GF-D8 (cell line): ENCODE results near the gene PKDREJ.
A peak's percentile ranks its signal among the peaks of the same experiment; 100 is the strongest.
"Not testable (repeated sequence)": the region's sequence is repeated elsewhere in the genome, so short reads cannot be mapped to it uniquely, and the experiment has no call there.

Source experiments
- DNase-seq: peaks from one replicate; lab custom pipeline; 2025; lab: John Stamatoyannopoulos, UW

The PKDREJ gene

GRCh38 chr22:46264520-46264919, 1.4 kb upstream of the PKDREJ start:
- DNase-seq, result not testable (repeated sequence)

DNA sequence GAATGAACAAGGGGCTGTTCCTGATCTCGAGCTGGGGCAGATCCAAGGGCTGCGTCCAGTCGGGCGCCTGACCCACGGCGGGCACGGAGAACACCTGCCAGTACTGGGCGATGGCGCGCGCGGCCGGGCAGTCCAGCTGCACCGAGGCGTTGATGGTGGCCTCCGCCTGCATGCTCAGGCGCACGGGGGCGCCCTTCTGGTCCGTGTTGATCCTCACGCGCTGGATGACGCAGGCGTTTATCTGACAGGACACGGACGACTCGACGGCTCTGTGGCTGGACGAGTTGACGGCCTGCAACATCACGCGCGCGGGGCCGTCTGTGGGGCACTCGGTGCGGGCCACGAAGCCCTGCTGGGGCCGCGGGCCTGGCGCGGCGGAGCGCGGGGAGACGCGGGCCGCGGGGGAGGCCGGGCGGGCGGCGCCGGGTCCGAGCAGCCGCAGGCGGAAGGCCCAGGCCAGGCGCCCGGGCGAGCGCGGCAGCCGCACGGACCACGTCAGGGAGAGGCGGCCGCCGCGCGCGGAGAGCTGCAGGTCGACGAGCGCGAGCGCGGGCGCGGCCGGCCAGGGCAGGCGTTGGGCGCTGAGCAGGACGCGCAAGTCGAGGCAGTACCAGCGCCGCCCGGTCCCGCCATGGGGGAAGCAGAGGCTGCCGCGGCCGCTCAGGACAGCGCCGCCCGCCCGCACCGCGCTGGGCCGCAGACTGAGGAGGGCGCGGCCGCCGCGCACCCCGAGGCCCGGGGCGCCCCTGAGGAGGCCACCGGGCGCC, 511 bp downstream of the PKDREJ start:
- no peak for DNase-seq

- DNase-seq, result no peak
These were observed 3.1 kb downstream of the PKDREJ start for GRCh38 chr22:46260038-46260437.

- DNase-seq, result peak; percentile 55
These were observed 3.8 kb downstream of the PKDREJ start for GRCh38 chr22:46259374-46259773.

DNA sequence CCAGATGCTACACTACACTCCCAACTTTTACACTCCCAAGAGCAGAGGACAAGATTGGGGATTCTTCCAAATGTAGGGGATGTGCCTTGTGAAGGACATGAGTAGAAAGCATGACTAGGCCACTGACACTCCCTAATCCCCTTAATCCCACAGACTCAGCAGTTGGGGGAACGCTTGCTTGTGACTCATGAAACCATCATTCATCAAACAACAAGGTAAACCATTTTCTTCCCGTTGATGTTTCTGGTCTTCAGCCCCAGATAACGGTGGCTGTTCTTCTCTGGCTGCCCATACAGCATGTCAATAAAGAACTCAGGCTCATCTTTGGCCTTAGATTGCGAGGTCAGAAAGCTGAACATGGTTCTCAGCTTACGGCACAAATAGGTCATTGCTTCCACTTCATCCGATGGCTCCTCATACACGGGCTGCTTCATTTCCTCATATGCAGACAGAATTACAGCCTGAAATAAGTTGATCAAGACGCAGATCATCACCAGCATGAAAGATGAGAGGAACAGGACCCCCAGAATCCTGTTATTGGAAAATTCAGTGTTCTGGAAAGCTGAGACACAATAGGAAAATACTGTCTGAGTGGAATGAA, 6.7 kb downstream of the PKDREJ start:
- DNase-seq, result no peak

DNA sequence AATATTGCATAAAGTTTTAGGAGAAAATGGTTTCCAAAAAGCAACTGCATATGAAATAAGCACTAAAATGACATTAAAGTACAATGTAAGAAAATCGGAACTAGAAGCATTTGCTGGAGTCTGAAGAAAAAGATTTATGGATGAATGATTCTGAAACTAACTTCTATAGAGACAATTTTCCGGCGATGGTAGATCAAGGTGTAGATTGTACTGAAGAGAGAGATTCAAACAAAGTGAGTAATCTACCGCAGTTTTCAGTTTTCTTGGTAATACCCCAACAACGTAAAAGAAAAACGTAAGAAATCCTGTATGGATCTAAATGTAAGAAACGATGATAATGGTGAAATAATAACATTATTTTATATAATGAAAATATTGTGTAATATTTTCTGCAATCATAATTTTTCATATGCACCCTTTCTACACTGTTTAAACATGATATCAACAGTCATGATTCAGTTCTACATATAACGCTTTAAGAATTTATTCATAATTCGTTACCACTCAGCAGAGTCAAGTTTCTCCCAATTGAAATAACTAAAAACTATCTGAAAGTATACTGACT, 11.2 kb downstream of the PKDREJ start:
- DNase-seq, result no peak

DNA sequence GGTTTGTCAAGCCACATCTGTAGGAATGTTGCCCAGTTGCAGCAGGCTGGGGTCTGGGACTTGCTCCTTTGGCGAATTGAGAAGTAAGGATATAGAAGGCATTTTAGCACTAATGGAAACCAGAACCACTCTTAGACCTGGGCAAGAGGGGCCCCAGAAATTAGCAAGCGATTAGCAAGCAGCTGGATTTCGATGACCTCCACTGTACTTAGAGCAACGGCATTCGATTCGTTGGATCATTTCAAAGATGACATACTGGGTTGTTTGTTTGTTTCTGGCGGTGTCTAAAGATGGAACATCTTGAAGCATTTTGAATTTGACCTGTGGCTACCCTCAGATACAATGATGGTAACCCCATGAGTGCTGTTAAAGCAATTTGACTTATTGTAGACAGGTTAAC, 11.9 kb downstream of the PKDREJ start:
- no peak for DNase-seq

- no peak for DNase-seq
These were observed 12.4 kb downstream of the PKDREJ start for GRCh38 chr22:46250783-46251125.

GRCh38 chr22:46250035-46250782, 12.9 kb downstream of the PKDREJ start, which contains the start of gene CDPF1:
CDPF1 (minus strand) TSS chr22:46250293; CDS start chr22:46248284, 2,009 bp downstream.
- peak; percentile 81 for DNase-seq

DNA sequence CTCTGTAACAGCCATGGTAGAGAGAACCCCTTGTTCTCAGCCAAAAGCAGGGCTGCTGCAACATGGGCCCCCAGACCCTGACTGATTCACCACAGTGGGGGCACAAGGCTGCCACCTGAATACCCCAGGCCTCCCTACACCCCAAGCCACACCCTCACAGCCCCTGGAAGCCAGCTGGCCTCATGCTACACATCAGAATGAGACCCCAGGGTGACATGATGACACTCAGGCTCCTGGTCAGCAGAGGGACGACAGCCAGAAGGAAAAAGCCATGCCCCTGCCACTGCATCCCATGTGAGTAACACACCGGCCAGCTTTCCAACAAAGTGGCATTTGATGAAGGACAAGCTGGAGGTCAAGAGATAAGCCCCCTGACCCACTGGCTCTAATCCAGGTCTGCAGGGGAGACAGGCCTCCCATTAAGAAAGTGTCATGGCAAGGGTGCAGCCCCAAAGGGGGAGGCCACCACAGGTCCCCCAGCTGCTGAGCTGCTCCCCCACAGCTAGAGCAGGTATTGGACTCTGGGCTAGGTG, 15.6 kb downstream of the PKDREJ start:
- no peak for DNase-seq

- DNase-seq, result no peak
These were observed 17.0 kb downstream of the PKDREJ start for GRCh38 chr22:46246178-46246577.

- no peak for DNase-seq
These were observed 17.6 kb downstream of the PKDREJ start for GRCh38 chr22:46245511-46245910.

DNA sequence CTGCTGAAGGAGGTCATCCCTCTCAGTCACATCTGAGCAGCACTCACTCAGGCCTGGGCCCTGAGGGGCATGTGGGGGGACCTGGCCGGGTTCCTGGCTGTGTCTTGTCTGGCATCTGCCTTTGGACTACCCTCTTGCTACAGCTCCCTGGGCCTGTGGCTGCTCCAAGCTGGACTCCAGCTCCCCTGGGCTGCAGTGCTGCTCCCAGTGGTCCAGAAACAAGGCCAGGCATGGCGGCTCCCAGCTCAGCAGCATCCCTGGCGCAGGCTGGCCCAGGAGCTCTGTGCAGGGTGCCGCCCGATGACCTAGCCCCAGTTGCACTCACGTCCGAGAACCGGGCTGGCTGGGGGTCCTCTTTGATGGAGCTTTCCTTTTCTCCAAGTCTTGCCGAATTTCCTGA, 18.4 kb downstream of the PKDREJ start:
- no peak for DNase-seq

- no peak for DNase-seq
These were observed 21.1 kb downstream of the PKDREJ start for GRCh38 chr22:46242076-46242475.

GRCh38 chr22:46241396-46242007, 21.6 kb downstream of the PKDREJ start:
- no peak for DNase-seq

DNA sequence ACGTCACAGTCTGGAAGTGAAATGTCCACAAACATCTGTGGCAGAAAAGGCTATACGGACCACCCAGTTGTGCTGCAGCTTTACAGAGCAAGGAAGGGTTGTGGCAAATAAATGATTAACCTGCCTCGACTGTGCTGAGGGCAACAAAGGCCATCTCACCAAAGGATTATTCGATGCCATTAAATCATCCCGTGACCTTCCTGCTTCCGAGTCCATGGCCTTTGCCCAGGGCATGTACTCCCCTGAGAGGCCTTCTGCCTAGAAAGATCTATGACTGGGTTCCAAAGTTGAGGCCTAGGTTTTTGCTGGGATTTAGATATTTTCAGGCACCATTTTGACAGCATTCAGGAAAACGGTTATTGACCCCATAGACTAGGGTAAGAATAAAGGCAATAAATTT, 22.2 kb downstream of the PKDREJ start:
- no peak for DNase-seq

DNA sequence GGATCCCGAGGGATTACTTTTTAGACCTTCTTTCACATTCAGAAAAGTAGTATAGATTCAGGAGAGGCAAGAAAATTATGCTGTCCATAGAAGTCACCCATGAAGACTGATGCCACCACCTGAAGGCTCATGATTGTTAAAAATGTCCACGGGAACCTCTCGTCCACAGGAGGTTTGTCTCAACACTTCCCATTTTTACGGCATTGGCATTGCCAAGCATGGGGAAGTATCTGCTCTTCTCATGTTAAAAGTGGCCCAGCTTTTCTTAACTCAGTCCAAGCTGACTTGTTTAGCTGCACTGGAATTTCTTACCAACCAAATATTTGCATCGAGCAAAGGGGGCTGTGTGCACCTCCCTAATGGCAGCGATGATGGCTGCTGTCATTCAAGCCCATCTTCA, 22.6 kb downstream of the PKDREJ start:
- no peak for DNase-seq

DNA sequence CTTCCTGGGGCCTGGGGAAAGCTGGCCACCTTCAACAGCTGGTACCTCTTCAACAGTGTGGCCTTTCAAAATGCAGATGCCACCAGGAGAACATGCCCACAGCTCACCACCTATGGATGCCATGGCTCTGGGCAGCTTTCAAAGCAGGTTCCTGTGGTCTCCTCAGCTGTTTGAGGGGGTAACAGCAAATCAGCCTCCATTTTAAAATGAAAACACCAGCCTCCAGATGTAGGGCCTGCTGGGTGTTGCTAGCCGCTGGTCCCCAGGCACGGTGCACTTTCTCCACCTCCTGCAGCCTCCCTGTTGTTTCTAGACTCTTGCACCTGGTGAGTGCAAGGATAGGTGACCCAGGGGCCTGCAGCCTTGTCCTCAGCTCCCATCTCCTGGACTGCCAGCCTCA, 23.1 kb downstream of the PKDREJ start:
- DNase-seq, result no peak

DNA sequence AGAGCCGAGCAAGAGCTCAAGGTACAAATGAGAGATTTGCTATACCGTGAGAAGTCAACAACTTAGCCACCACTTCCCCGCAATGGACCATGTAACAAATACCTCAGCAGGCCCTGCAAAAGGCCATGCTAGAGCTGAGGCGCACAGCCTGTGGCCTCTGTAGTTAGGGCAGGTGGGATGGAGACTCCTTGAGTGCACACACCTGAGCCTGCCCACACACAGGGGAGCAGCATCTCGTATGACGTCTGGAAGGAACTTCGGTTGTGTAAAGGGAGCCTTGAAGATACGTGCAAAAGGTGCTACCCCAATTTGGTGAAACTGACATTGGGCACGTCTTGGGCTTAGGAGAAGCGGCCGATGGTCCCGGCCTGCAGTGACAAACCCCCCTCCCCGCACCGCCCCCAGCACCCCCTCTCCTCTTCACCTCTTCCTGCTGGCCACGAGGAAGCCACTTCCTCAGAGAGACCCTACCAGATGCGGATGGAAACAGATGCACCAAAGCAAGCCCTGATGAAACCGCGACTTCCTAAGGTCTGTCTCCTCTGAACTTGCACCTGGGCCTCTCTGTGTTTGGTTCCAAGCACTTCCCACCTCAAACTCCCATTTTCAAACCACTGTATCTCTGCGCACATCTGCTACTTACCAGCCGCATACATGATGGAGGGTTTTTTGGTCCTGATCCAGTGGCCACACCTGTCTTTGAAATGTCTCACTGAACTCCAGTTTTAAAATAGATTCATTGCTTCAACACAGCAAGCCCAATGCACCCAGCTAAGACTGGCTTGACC, 23.7 kb downstream of the PKDREJ start:
- DNase-seq, result no peak

DNA sequence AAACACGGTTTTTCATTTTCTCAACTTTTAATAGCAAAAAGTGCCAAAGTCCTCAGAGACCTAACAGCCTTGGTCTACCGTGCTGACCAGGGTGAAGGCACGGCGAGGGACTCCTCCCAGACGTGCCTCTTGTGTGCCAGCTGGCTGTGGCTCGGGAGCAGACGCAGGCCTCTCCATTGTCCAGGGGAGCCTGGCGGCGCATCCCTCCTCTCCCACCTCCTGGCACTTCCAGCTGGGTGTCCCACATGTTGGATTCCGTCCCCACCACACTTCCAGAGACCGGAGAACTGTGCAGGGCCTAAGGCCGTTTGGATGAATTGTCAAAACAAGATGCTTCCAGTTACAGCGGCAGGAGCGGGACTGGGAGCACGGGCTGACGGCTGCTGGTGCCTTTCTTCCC, 24.6 kb downstream of the PKDREJ start:
- no peak for DNase-seq

DNA sequence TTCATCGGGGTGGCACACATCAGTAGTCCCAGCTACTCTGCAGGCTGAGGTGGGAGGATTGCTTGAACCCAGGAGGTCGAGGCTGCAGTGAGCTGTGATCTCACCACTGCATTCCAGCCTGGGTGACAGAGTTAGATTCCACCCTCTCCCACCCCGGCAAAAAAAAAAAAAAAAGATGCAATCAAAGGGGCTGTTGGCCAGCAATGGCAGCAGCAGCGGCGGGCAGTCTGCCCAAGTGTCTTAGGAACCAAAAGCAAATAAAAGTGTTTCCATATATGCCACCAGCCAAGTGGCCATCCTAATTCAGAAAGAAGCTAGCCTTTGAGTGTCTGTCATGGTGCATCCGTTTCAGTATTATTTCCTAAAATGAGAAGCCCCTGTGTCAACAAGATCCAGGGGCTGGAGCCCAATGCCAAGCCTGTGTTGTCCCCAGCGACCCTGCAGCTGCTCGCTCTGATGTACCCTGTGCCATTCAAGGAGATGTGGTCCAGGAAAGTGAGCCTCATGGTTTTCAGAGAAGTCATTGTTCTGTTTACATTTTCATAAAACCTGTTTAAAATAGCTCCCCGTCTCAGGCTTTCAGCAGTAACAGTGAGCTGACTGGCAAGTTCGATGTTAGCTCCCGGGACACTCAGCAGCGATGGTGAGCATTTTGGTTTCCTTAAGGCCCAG, 25.6 kb downstream of the PKDREJ start:
- no peak for DNase-seq
